Measurements from ENCODE around the gene ART5.
"Not testable (repeated sequence)": the region's sequence is repeated elsewhere in the genome, so short reads cannot be mapped to it uniquely, and the experiment has no call there.

The ART5 gene

DNA sequence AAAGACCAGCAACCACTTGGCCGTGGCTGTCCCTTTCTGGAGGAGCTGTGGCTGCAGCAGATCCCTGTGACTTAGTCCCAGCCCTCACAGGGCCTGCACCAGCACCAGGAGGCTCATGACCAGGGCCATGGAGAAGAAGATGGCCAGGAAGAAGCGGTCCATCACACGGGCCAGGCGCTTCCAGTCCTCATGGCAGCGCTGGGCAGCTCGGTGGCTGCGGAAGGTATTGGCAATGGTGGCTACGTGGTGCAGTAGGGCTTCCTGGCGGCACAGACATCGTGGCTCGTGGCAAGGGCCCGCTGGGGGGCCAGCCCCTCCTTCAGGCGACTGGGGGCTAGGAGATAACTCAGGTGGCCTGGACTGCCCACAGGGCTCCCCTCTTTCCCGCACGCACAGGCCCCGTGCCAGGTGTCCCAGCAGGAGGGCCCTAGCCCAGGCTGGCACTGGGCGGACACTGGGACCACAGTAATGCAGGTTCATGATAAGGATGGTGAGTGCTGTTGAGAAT is 24.3 kb upstream of the ART5 start:
- TF ChIP-seq POLR2A (IDR thresholded peaks at IDR 0.05; ENCODE audit: low read length) = no peak
- no peak for TF ChIP-seq GATA1 (IDR thresholded peaks at IDR 0.05; ENCODE audit: low read depth, low read length)
- DNase-seq = no peak

DNA sequence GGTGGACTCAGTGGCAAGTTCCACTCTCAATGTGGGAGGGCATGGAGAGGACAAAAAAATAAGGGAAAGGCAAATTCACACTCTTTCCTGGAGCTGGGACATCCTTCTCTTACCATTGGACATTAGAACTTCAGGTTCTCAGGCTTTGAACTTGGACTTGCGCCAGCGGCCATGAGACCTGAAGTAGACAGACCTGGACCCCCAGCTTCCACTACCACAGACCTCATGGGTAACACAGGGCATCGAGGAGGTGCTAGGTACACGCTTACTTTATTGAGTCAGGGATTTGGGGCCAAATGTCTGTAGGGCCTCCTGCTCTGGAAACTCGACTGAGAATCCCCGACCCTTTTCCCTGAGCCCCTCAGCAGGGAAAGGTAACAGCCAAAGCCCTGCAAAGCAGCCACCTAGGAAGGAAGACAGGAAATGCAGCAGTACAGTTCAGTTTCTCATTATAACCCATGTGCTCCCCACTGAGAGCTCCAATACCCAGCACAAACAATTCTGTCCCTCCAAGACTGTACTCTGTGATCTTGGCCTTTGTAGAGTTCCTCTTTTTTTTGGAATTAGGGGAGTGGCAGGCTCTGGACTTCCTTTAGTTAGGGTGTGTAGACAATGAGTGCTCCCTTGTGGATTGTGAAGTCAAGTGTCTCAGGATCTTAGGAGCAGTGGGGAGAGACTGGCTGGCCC is 23.7 kb upstream of the ART5 start:
- TF ChIP-seq POLR2A (IDR thresholded peaks at IDR 0.05; ENCODE audit: low read length) (no peak), GATA1 (IDR thresholded peaks at IDR 0.05; ENCODE audit: low read depth, low read length) (no peak)
- DNase-seq = no peak

DNA sequence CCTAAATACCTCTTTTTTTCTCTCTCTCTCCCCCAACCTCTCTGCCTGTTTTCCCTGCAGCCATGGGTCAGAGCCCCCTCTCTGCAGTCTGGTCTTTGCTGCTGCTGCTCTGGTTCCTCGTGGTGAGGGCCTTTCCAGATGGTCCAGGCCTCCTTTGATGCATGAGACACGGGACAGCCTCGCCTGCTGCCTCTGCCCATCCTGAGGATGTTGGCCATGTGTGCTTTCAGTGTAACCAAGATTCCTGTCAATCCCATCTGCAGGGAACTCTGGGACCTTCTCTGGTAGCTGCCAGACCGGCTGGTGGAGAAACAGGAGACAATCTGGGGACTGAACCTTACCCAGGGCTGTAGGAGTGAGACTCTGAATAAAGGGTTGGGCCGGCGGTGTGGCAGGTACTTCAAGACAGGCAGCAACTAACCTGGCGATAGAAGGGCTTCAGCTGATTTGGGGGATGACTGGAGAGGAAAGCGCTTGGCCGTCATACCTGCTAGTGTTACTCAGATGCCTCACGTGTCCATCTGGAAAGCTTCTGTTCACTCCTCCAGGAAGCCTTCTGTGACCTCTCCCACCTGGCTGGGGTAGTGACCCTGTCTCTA is 22.3 kb upstream of the ART5 start:
- DNase-seq = no peak
- no peak for TF ChIP-seq POLR2A (IDR thresholded peaks at IDR 0.05; ENCODE audit: low read length)
- no peak for TF ChIP-seq GATA1 (IDR thresholded peaks at IDR 0.05; ENCODE audit: low read depth, low read length)

DNA sequence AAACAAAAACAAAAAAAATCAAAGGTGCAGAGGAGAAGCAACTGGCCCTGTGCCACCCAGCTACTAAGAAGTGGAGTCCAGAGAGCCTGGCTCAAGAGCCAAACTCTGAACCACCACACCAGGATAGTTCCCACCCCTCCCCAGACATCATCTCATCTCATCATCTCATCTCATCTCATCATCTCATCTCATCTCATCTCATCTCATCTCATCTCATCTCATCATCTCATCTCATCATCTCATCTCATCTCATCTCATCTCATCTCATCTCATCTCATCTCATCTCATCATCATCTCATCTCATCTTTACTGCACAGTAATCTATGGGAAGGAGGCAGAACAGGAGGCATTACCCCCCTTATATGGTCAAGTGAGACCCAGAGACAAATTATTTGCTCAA is 21.1 kb upstream of the ART5 start:
- DNase-seq = no peak
- TF ChIP-seq GATA1 (IDR thresholded peaks at IDR 0.05; ENCODE audit: low read depth, low read length) (no peak), POLR2A (IDR thresholded peaks at IDR 0.05; ENCODE audit: low read length) (no peak)

DNA sequence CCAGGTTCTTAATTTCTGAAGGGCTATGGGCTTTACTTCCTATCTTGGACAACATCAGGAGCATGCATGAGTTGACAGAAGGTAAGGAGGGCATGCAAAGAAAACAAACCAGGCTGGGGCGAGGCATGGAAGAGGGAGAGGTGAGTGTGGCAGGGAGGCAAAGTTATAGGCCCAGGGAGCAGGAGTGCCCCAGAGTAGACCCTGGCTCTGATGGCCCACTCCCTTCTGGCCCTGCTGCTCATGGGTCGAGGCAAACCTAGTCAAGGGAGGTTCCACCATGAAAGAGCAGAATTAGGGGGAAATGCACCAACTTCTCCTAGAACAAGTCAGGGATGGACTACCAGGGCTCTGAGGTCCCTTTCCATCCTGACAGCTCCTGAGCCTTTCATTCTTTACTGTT is 19.2 kb upstream of the ART5 start:
- TF ChIP-seq GATA1 (IDR thresholded peaks at IDR 0.05; ENCODE audit: low read depth, low read length) (no peak), POLR2A (IDR thresholded peaks at IDR 0.05; ENCODE audit: low read length) (no peak)
- DNase-seq = no peak

DNA sequence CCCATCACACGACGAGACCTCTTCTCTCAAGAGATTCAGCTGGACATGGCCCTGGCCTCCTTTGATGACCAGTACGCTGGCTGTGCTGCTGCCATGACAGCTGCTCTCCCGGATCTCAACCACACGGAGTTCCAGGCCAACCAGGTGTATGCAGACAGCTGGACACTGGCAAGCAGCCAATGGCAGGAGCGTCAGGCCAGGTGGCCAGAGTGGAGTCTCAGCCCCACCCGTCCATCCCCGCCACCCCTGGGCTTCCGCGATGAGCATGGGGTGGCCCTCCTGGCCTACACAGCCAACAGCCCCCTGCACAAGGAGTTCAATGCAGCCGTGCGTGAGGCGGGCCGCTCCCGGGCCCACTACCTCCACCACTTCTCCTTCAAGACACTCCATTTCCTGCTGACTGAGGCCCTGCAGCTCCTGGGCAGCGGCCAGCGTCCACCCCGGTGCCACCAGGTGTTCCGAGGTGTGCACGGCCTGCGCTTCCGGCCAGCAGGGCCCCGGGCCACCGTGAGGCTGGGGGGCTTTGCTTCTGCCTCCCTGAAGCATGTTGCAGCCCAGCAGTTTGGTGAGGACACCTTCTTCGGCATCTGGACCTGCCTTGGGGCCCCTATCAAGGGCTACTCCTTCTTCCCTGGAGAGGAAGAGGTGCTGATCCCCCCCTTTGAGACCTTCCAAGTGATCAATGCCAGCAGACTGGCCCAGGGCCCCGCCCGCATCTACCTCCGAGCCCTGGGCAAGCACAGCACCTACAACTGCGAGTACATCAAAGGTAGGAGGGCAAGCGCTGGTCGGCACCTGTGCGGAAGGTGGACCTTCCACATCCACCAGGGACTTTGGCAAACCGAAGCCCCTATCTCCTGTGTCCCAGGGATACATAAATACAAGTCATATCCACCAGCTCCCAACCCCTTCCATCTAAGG is 18.1 kb upstream of the ART5 start:
- TF ChIP-seq POLR2A (IDR thresholded peaks at IDR 0.05; ENCODE audit: low read length) (no peak), GATA1 (IDR thresholded peaks at IDR 0.05; ENCODE audit: low read depth, low read length) (no peak)
- no peak for DNase-seq

DNA sequence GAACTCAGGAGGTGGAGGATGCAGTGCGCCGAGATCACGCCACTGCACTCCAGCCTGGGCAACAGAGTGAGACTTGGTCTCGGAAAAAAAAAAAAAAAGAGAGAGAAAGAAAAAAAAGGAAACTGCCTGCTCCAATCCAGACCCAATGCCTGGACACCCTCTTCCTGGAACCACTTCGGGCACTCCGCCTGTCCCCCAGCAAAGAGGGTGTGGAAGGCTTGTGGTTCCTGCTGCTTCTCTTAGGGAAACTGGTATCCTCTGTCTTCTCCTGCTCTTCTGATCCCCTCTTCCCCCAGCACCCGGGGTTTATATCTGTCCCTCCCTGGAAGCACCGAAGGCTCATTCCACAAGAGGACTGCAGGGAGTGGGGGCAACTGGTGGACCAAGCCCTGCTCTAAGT is 16.5 kb upstream of the ART5 start:
- no peak for DNase-seq
- no peak for TF ChIP-seq POLR2A (IDR thresholded peaks at IDR 0.05; ENCODE audit: low read length)
- TF ChIP-seq GATA1 (IDR thresholded peaks at IDR 0.05; ENCODE audit: low read depth, low read length) = no peak

DNA sequence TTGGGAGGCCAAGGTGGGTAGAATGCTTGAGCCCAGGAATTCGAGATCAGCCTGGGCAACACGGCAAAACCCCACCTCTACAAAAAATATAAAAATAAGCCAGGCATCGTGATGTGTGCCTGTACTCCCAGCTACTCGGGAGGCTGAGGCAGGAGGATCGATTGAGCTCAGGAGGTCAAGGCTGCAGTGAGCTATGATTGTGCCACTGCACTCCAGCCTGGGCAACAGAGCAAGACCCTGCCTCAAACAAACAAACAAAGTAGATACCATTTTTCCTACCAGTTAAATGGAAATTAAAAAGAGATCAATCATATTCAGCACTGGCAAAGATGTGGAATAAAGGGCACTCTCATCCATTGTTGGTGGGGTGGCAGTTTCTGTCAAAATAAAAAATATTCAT is 15.5 kb upstream of the ART5 start:
- not testable (repeated sequence) for DNase-seq

DNA sequence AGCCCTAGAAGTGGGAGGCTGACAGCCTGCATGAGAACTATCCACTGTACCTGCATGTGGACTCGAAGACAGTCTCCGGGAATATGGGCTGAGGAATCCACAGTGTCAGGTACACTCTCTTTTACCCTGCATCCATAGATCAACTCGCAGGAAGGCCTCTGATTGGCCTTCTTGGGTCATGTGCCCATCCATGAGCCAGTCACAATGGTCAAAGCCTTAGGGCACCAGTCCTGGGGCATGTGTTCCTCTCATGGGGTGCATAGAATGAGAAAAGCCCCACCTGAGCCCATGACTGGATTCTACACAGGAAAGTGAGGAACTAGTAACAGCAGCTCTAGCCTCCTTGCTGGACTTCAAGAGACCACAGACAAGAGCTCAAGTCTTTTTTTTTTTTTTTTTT is 13.8 kb upstream of the ART5 start:
- TF ChIP-seq GATA1 (IDR thresholded peaks at IDR 0.05; ENCODE audit: low read depth, low read length) (no peak), POLR2A (IDR thresholded peaks at IDR 0.05; ENCODE audit: low read length) (no peak)
- no peak for DNase-seq

DNA sequence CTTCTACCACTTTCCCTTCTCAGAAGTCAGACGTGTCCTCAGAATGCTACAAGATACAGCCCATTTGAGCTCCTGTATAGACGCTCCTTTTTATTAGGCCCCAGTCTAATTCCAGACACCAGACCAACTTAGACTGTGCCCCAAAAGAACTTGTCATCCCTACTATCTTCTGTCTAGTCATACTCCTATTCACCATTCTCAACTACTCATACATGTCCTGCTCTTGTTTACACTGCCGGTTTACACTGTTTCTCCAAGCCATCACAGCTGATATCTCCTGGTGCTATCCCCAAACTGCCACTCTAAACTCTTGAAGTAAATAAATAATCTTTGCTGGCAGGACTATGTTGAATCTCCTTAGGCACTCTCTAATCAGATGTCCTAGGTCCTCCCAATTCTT is 10.7 kb upstream of the ART5 start:
- not testable (repeated sequence) for DNase-seq

DNA sequence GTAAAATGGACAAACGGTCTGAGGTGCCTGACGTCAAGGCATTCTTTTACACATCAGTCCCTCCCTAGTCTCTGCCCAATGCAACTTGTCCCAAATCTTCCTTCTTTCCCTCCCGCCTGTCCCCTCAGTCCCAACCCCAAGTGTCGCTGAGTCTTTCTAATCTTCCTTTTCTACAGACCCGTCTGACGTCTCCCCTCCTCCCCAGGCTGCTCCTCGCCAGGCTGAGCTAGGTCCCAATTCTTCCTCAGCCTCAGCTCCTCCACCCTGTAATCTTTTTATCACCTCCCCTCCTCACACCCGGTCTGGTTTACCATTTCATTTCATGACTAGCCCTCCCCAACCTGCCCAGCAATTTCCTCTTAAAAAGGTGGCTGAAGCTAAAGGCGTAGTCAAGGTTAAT is 7.6 kb upstream of the ART5 start:
- DNase-seq = not testable (repeated sequence)

DNA sequence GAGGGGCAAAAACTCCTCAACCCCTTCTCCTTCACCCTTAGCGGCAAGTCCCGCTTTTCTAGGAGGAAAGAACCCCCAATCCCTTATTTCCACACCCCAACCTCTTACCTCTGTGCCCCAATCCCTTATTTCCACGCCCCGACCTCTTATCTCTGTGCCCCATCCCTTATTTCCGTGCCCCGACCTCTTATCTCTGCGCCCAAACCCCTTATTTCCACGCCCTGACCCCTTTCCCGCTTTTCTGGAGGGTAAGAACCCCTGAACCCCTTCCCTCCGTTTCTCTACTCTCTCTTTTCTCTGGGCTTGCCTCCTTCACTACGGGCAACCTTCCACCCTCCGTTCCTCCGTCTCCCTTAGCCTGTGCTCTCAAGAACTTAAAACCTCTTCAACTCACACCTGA is 7.1 kb upstream of the ART5 start:
- not testable (repeated sequence) for DNase-seq

DNA sequence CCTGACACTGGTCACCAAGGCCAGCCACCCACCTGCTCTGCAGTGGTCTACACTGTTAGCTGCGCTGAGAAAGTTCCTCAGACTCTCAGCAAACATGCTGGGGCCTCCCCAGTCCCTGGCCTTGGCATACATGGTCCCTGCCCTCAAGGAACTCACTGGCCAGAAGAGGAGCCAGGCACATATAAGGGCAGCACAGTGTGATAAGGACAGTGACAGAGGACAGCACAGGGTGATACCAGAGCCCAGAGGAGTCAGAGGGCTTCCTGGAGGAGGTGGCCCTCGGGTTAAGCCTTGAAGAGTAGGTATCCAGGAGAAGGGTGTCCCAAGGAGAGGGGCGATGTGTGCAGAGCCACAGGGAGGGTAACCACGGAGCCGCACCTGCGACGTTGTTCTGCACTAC is 3.8 kb upstream of the ART5 start:
- no peak for DNase-seq
- TF ChIP-seq POLR2A (IDR thresholded peaks at IDR 0.05; ENCODE audit: low read length) = no peak
- TF ChIP-seq GATA1 (IDR thresholded peaks at IDR 0.05; ENCODE audit: low read depth, low read length) = no peak

DNA sequence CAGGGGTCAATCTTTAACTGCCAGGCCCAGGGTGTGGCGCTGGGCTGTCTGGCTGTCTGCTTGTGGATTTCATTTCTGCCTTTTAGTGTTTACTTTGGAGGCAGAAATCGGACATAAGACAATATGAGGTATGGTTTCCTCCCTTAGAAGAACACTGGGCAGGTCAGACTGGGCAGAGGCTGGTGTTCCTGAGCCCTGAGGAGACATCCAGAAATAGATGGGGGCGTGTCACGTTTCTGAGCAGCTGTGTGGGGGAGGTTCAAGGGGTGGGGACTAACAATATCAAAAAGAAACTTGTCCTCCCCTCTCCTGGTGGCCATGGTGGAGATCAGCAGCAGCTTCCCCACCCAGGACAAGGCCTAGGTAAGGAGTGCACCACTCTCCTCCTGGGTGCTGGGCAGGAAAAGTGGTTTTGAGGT is 3.0 kb upstream of the ART5 start, which contains the start of gene ART1:
Gene ART1 (plus strand): TSS at position 312 of the 419 bp plus-strand sequence. CDS start 14,086 bp downstream, outside the sequence.
- TF ChIP-seq GATA1 (IDR thresholded peaks at IDR 0.05; ENCODE audit: low read depth, low read length) (no peak), POLR2A (IDR thresholded peaks at IDR 0.05; ENCODE audit: low read length) (no peak)
- peak; percentile 32 to 54 for DNase-seq

DNA sequence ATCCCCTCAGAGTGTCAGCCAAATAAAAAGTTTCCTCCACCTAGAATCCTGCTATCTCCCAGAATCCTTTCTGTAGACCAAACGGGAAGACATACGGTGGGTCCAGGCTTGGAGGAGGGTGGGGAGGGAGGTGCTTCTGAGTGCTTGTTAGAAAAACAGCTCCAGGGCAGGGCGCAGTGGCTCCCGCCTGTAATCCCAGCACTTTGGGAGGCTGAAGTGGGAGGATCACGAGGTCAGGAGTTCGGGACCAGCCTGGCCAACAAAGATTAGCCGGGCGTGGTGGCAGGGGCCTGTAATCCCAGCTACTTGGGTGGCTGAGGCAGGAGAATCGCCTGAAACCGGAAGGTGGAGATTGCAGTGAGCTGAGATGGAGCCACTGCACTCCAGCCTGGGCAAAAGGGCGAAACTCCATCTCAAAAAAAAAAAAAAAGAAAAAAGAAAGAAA is 1.3 kb upstream of the ART5 start:
- DNase-seq = peak in 1 of 2 experiments; percentile 17

Measured in erythroblast (primary cell).